ENCODE results near the gene MOSPD3. TPM values are rescaled to one million over a fixed set of nuclear protein-coding genes. Genes with fewer than 3 reads are reported as not detected.
A peak's percentile ranks its signal among the peaks of the same experiment; 100 is the strongest.

The MOSPD3 gene
- total RNA-seq, 6 experiments from 2014 or later, result 8.6 to 19.3 (median 13.9) TPM

GRCh38 chr7:100630066-100630465 is 17.7 kb downstream of the MOSPD3 start:
- no peak overlapping the region for H3K4me3 ChIP-seq
- H3K4me1 ChIP-seq, result peaks cover 0 to 16% (median 9%) of the 10 kb centered on the region in 4 donors
- no peaks in the 10 kb centered on the region for H3K9me3 ChIP-seq
- 87% methylated on average over 4 of the region's 4 CpGs for WGBS (ENCODE audit: insufficient coverage, low coverage, low lambda C conversion rate, missing lambda C conversion rate)
- H3K27ac ChIP-seq, result no peak overlapping the region
- intact Hi-C loops (cut with DNase I), result loop anchor here in 1 of 2 donors (10.0 kb wide), 1 partner anchor 55 kb away; no protein-coding TSS in a partner anchor
- no peaks in the 10 kb centered on the region for H3K27me3 ChIP-seq
- DNase-seq (no peak), ATAC-seq (no peak)
- peaks cover 0 to 75% (median 40%) of the 10 kb centered on the region in 4 donors for H3K36me3 ChIP-seq
- no peak for TF ChIP-seq POLR2A (IDR thresholded peaks at IDR 0.05)
- TF ChIP-seq CTCF (IDR thresholded peaks at IDR 0.05), result no peak

- Histone ChIP-seq H3K4me1 (no peaks in the 10 kb centered on the region), H3K27ac (no peak overlapping the region), H3K36me3 (peaks cover 0 to 73% (median 35%) of the 10 kb centered on the region in 4 donors), H3K4me3 (peak overlapping the region; percentile 23 to 30 (median 27)), H3K9me3 (no peaks in the 10 kb centered on the region), H3K27me3 (no peaks in the 10 kb centered on the region)
- TF ChIP-seq CTCF (IDR thresholded peaks at IDR 0.05) (no peak), POLR2A (IDR thresholded peaks at IDR 0.05) (no peak)
- peak; percentile 24 to 47 (median 42) for ATAC-seq
- intact Hi-C loops (cut with DNase I), result loop anchor here in 1 of 2 donors (10.0 kb wide), 1 partner anchor 52 kb away; no protein-coding TSS in a partner anchor
- peak in 1 of 3 donors; percentile 42 for DNase-seq
- 42% methylated on average over 19 of the region's 72 CpGs for WGBS (ENCODE audit: insufficient coverage, low coverage, low lambda C conversion rate, missing lambda C conversion rate)
Measured at GRCh38 chr7:100632951-100633717, 20.8 kb downstream of the MOSPD3 start.

GRCh38 chr7:100639995-100640516 is 27.7 kb downstream of the MOSPD3 start:
- H3K36me3 ChIP-seq, result peaks cover 0 to 18% (median 6%) of the 10 kb centered on the region in 4 donors
- H3K27ac ChIP-seq, result peak overlapping the region; percentile 68 to 92 (median 83)
- no peak for ATAC-seq
- H3K4me3 ChIP-seq, result peak overlapping the region; percentile 59 to 87 (median 66)
- no peak for TF ChIP-seq CTCF (IDR thresholded peaks at IDR 0.05)
- TF ChIP-seq POLR2A (IDR thresholded peaks at IDR 0.05), result no peak
- H3K27me3 ChIP-seq, result no peaks in the 10 kb centered on the region
- intact Hi-C loops (cut with DNase I), result loop anchor here in 1 of 2 donors (10.0 kb wide), 1 partner anchor 45 kb away; no protein-coding TSS in a partner anchor
- no peak for DNase-seq
- H3K9me3 ChIP-seq, result no peaks in the 10 kb centered on the region
- 37% methylated on average over 12 of the region's 17 CpGs for WGBS (ENCODE audit: insufficient coverage, low coverage, low lambda C conversion rate, missing lambda C conversion rate)
- H3K4me1 ChIP-seq, result peaks cover 0 to 13% (median 3%) of the 10 kb centered on the region in 4 donors

- ATAC-seq, result peak; percentile 21 to 53 (median 40)
- peaks cover 0 to 16% (median 1%) of the 10 kb centered on the region in 4 donors for H3K36me3 ChIP-seq
- no peak for TF ChIP-seq POLR2A (IDR thresholded peaks at IDR 0.05)
- no peak for TF ChIP-seq CTCF (IDR thresholded peaks at IDR 0.05)
- WGBS (ENCODE audit: insufficient coverage, low coverage, low lambda C conversion rate, missing lambda C conversion rate), result 14% methylated on average over 15 of the region's 24 CpGs
- peaks cover 0 to 13% (median 3%) of the 10 kb centered on the region in 4 donors for H3K4me1 ChIP-seq
- peak overlapping the region; percentile 68 to 92 (median 83) for H3K27ac ChIP-seq
- peak overlapping the region; percentile 59 to 87 (median 66) for H3K4me3 ChIP-seq
- H3K9me3 ChIP-seq, result no peaks in the 10 kb centered on the region
- peak in 2 of 3 donors; percentile 60 to 68 for DNase-seq
- intact Hi-C loops (cut with DNase I), result no loop called here
- H3K27me3 ChIP-seq, result no peaks in the 10 kb centered on the region
Measured at GRCh38 chr7:100640517-100641440, 28.4 kb downstream of the MOSPD3 start.
